H4 (cell line): ENCODE measurements around the gene C2orf49. TPM values are rescaled to one million over a fixed set of nuclear protein-coding genes. Genes with fewer than 3 reads are reported as not detected.

Experiments
- DNase-seq: peaks from one replicate; pipeline ENCODE4 v3.0.0-alpha.2; 2015; ENCODE audit warnings: low spot score
- total RNA-seq: library from RNA; depleted of rRNA; stranded (reverse); fragments of >200 nt; shearing (Covaris generic); gene quantifications from 2 replicates; pipeline ENCODE4 v1.2.3, GENCODE V29; 2014

Gene C2orf49
- total RNA-seq, 1 experiment from 2014 or later: 18.1 TPM

DNA sequence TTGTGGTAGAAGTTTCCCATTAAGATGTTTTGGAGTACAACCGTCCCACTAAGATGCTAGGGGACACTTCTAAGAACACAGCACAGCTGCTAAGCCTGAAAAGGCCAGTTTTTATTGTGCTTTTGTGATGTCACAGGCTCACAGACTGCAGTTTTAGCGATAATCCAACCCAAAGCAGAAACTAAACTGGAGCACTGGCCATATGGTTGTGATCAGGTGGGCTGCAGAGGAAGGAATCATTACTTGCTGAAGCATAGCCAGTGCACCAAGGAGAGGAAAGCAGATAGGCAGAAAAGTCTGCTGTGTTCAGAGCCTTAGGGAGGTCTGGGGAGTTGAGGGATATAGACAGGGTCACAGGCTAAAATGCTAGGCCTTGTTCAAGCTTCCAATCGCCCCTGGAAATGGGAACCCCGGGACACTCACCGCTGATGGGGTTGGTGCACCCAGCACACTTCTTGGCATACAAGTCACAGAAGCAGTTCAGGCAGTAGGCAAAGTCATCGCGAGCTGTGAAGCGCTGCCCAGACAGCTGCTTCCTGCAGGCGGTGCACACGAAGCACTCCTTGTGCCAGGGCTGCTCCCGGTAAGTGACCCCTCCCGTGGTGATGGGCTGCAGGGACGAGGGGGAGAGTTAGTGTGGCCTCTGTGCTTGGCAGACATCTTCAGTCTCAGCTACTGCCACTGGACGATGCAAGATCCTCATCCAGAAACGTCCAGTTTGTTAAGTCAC lies 25.7 kb downstream of the C2orf49 start:
- DNase-seq: no peak

DNA sequence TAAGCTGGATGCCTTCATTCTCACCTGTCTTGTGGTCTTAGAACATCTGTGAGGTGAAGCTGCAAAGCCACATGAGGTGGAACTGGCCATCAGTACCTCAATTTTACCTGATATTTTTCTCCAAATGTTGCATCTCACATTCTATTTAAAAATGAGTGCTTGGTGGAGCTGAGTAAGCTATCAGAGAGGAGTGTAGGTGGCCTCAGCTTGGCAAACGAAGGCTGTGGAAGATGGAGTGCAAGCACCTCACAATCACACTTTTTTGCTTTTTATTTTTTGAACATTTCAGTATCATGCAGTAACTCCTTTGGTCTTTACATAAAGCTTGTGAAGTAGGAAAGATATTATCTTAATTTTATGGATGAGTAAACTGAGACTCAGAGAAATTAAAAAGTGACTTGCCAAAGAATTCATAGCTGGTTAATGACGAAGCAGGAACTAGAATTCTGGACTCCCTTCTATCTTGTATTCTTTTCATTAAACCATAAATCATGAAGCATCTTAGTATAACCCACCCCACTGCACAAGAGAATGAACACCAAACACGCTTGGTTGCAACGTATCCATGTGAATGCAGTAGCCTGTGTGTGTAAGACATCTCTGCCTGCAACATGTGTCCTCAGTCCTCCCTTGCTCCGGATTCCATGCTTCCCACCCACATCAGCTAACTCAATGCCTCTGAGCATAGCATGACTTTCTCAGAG lies 27.2 kb downstream of the C2orf49 start:
- no peak for DNase-seq

DNA sequence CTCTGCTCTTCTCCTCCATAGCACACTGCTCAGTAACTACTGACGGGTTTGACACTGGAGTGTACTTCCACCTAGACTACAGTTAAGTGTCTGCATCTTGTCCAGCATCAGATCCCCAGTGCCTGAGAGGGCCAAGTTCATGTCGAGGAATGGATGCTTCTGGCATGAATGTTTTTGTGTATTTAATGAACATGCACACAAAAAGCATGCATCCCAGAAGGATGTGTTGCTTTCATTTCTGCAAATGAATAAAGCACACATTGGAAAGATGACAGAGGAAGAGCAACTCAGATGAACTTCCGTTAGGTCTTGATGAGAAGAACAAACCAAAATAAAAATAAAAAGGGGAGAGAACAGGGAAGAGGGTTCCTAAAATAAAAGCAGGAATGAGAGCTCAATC lies 27.9 kb downstream of the C2orf49 start:
- DNase-seq: no peak

DNA sequence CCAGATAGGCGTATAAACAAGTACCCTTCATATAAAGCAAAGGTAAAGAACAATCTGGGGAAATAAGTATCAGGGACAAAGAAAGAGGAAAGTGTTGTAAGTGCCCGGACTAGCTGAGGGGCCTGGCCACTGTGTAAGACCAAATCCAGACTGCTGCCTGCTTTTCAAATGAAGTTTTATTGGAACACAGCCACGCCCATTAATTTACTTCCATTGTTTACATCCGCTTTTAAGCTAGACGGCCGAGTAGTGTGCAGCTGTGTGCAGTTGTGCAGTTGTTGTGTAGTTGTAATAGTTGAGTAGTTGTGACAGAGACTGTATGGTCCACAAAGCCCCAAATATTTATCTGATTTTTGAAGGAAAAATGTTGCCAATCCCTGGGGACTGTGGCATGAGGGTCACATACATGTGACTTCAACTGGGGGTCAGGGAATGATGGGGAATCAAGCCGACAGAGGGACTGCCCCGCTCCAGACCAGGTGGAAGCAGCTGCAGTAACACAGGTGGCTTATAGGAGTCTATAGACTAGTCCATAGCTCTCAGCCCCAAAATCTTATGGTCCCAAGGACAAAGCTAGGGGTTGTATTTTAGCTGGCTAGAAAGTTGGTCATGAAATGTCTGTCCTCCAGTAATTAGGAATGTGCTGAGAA lies 31.5 kb downstream of the C2orf49 start:
- DNase-seq: no peak

GRCh38 chr2:105369777-105370690 lies 32.7 kb downstream of the C2orf49 start:
- DNase-seq: peak; percentile 43

DNA sequence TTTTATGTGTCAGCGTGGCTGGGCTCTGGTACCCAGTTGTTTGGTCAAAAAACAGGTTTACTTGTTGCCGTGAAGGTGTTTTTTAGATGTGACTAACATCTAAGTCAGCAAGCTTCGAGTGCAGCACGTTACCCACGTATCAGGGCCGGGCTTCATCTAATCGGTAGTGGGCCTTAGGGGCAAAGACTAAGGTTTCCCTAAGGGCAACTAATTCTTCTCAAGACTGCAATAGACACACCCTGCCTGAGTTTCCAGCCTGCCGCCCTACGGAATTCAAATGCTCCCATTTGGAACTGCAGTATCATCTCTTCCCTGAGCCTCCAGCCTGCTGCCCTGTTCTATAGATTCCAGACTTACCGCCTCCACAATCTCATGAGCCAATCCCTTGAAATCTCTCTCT lies 33.8 kb downstream of the C2orf49 start:
- DNase-seq: no peak

- no peak for DNase-seq
These were observed 34.5 kb downstream of the C2orf49 start for GRCh38 chr2:105371810-105372209.

DNA sequence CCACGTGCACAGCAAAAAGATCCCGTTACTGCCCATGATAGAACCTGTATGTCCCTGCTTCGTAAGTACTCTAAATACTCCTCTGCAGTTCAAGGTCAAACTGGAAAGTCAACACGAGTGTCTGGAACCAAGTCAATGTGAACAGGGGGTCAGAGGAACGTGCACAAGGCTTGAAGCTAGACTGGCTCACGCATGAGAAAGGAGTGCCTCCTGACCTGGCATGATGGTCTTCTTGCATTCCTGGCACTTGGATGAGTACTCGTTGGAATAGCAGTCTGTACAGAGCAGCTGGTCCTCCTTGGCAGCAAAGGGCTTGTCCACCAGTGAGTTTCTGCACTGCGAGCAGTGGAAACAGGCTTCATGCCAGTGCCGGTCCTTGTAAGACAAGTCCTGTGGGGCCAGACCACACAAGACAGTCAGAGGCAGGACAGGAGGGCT lies 36.0 kb downstream of the C2orf49 start:
- DNase-seq: no peak

- DNase-seq: no peak
These were observed 36.6 kb downstream of the C2orf49 start for GRCh38 chr2:105373895-105374401.

DNA sequence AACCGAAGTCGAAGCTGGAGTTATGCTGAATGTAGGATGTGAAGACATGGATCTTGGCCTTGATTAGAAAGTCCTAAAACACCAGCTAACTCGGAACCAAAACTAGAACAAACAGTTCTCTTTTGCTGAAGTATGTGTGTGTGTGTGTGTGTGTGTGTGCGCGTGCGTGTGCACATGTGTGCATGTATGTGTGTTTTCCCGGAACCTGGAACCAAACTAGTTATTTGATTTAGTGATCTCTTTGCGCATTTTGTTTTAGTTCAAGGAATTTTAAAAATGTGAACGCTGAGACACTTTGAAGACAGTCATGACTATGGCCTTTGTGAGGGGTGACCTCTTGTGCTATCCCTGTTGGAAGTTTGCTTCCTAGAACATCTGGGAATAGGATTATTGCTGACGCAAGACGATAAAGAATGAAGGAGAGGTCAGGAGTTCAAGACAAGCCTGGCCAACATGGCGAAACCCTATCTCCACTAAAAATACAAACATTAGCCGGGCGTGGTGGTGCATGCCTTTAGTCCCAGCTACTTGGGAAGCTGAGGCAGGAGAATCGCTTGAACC lies 37.7 kb downstream of the C2orf49 start:
- no peak for DNase-seq

DNA sequence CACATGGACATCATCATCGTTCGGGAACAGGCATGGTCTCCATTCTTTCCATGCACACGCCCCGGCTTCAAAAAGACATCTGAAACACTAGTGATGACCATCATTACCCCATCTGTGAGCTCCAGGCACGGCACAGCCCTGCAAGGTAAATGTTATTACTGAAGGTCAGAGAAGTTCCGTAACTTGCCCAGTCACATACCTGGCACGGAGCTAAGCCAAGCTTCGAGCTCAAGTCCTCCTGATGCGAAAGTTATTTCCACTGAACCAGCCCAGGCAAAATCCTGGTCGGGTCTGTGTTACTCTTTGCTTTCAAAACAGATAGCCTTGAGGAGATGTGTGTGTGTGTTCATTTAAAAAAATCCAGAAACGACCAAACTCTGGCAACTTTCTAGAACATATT lies 38.7 kb downstream of the C2orf49 start:
- no peak for DNase-seq

GRCh38 chr2:105376789-105377240 lies 39.5 kb downstream of the C2orf49 start:
- DNase-seq: no peak

GRCh38 chr2:105377871-105378270 lies 40.5 kb downstream of the C2orf49 start:
- DNase-seq: no peak

DNA sequence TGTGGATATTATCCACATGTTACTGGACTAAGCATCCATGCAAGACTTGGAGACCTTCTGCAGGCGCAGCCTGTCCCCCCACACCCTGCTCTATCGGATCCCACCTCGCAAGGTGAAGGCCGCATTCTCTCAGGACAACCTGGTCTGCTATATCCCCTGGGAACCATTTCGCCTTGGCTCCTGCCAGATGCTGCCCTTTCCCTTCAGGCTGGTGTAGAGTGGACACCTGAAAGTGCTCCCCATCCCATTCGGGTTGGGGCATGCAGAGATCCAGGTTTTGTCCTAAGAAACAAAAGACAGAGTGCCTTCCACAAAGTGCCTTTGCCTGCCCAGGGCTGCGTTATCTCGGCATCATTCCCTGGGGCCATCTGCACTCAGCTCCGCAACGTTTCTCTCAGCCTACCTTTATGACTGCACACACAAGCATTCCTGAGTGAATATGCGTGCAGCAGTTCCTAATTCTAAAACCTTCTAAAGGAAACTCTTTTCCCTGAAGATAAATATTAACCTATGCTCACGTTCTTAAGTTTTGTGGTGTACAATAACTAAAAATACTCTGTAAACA lies 41.0 kb downstream of the C2orf49 start:
- DNase-seq: no peak

- no peak for DNase-seq
These were observed 41.6 kb downstream of the C2orf49 start for GRCh38 chr2:105378921-105379383.

DNA sequence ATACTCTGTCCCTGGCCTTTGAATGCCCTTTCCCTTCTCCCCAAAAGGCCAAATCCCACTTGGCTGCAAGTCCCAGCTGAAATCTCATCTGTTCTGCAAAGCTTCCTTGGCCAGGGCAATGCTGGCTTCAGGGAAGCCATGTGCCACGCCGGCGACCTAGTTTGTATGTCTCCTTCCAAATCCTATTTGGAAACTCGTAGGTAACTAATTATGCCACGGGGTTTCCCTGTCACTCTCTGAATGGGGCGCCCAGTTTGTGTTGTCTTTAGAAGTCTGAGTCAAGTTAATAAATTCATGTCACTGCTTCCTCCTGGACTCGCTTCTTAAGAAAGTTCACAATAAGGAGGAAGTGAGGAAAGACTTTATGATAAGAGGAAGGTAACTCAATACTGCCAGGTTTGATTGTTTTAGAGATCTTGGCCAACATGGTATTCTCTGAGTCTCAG lies 42.4 kb downstream of the C2orf49 start:
- no peak for DNase-seq

DNA sequence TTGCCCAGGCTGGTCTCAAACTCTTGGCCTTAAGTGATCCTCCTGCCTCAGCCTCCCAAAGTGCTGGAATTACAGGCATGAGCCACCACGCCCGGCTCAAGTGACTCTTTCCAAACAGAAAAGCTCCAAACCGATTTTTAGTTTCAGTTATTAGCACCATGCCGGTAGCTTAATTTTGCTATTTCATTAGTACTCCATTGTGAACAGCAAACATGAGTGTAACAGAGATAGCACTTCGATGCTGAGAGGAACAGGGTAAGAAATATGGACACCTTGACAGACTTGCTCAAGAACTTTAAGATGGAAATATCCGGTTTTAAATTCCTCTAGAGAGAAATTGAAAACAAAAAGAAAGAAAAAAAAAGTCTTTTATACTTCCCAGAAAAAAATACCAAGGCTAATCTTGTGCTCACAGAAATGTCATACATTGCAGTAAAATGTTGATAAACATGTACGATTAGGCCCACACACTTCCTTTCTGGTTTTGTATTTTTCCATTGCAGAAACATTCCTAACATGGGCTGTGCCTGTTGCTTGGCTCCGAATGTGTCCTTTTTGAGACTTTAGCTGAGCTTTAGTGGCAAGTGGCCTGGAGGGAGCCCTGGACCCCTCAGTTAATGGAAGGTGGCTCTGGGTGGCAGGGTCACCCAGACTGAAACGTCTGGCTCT lies 43.2 kb downstream of the C2orf49 start:
- DNase-seq: no peak

DNA sequence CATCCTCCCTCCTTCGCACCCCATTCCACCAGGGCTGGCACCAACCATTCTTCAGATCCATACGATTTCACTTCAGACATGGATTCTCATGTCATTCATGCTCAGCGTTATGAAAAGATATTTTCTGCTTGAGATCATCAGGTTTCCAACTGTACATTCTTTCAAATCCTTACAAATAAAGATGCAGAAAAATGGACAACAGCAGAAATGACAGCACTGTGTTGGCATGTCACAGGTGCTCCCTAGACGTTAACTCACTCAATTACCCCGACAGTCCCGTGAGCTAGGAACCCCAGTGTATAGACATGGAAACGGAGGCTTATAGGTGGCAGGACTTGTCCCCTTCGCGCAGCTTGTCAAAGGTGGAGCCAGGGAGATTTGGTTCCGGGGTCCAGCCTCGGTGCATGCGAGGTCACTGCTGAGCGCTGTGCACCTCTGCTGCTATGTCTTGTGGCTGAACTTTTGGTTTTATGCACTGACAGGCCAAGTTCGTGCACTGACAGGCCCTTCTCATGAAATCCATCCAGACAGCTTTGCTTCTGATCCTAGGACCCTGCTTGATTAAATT lies 43.8 kb downstream of the C2orf49 start:
- DNase-seq: no peak

DNA sequence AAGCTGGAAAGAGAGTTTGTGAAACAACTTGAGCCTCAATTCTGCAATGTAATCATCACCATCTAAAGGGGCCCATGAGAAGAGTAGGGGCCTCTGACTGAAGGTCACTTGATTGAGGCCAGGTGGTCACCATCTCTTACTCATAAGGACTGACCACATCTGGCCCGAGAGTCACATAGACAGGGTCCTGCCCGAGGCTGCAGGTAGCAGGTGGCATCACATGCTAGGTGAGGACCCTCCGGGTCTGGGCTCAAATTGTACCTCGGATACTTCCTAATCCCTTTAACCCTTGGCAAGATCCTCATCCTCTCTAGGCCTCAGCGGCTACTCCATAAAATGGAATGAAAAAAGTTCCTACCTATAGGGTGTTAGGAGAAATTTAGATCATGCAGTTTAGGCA lies 44.8 kb downstream of the C2orf49 start:
- DNase-seq: no peak
